GM03348 (cell line): ENCODE results near the gene MGLL.

Experiments used
- DNase-seq: peaks from one replicate; pipeline ENCODE4 v3.0.0; 2012; ENCODE audit warnings: low spot score

Gene MGLL

GRCh38 chr3:127722091-127722784 is 100.1 kb downstream of the MGLL start:
- no peak for DNase-seq

- DNase-seq: no peak
These were observed 101.1 kb downstream of the MGLL start for GRCh38 chr3:127720985-127721935.

- no peak for DNase-seq
These were observed 102.0 kb downstream of the MGLL start for GRCh38 chr3:127720161-127720823.

GRCh38 chr3:127719369-127719768 is 102.9 kb downstream of the MGLL start:
- no peak for DNase-seq

GRCh38 chr3:127718916-127719290 is 103.4 kb downstream of the MGLL start:
- DNase-seq: no peak

- no peak for DNase-seq
These were observed 103.9 kb downstream of the MGLL start for GRCh38 chr3:127718245-127718915.

- DNase-seq: peak; percentile 67
These were observed 104.7 kb downstream of the MGLL start for GRCh38 chr3:127717357-127718244.

- DNase-seq: no peak
These were observed 105.9 kb downstream of the MGLL start for GRCh38 chr3:127716384-127716783.

GRCh38 chr3:127715532-127715931 is 106.8 kb downstream of the MGLL start:
- DNase-seq: no peak

GRCh38 chr3:127714866-127715265 is 107.4 kb downstream of the MGLL start:
- no peak for DNase-seq

GRCh38 chr3:127714125-127714571 is 108.2 kb downstream of the MGLL start:
- no peak for DNase-seq

GRCh38 chr3:127712881-127713771 is 109.2 kb downstream of the MGLL start:
- no peak for DNase-seq

- DNase-seq: no peak
These were observed 109.9 kb downstream of the MGLL start for GRCh38 chr3:127712461-127712860.

- no peak for DNase-seq
These were observed 110.4 kb downstream of the MGLL start for GRCh38 chr3:127711896-127712295.

- no peak for DNase-seq
These were observed 111.2 kb downstream of the MGLL start for GRCh38 chr3:127711021-127711695.

- DNase-seq: no peak
These were observed 112.0 kb downstream of the MGLL start for GRCh38 chr3:127710155-127710941.

GRCh38 chr3:127709320-127710060 is 112.8 kb downstream of the MGLL start:
- no peak for DNase-seq

GRCh38 chr3:127708837-127709236 is 113.5 kb downstream of the MGLL start:
- DNase-seq: no peak
